H1 (cell line): Measurements from ENCODE around the gene MRPL39. TPM values are rescaled to one million over a fixed set of nuclear protein-coding genes. Genes with fewer than 3 reads are reported as not detected.

Source experiments
- BCL11A ChIP-seq, 2 experiments: IDR thresholded peaks; one replicate each; pipeline ENCODE4 v1.6.1; 2011; ENCODE audit warnings: low read depth in 2 of 2, low read length in 2 of 2, mild to moderate bottlenecking in 2 of 2
- CTBP2 ChIP-seq: IDR thresholded peaks from 2 replicates; pipeline ENCODE4 v1.7.0; 2011; ENCODE audit warnings: borderline replicate concordance, mild to moderate bottlenecking, moderate library complexity, mixed read lengths, low read length; ENCODE audit not compliant: insufficient read depth, insufficient read length
- JUN ChIP-seq: IDR thresholded peaks from 2 replicates; pipeline ENCODE4 v1.6.1; 2011; ENCODE audit warnings: low read depth, mild to moderate bottlenecking, improper control_type of control experiment, low read length
- POLR2A ChIP-seq, 2 experiments: IDR thresholded peaks; 1 replicate in 1 of 2; 2 replicates in 1 of 2; pipeline ENCODE4 v1.6.1; 2011; ENCODE audit warnings: low read depth in 2 of 2, low read length in 2 of 2, mild to moderate bottlenecking in 2 of 2; ENCODE audit errors: control extremely low read depth in 1 of 2
- POU5F1 ChIP-seq: IDR thresholded peaks from 2 replicates; pipeline ENCODE4 v1.6.1; 2011; ENCODE audit warnings: low read depth, mild to moderate bottlenecking, low read length, moderate library complexity
- TAF1 ChIP-seq: IDR thresholded peaks from 2 replicates; pipeline ENCODE4 v1.6.1; 2011; ENCODE audit warnings: mild to moderate bottlenecking, low read depth, low read length
- ZNF274 ChIP-seq: IDR thresholded peaks from 2 replicates; pipeline ENCODE4 v1.7.0; 2012; ENCODE audit warnings: low read length, borderline replicate concordance; ENCODE audit errors: extremely low read depth
- polyA plus RNA-seq, 7 experiments: library from polyadenylated mRNA; depleted of rRNA in 3 of 7; stranded (reverse) in 5 of 7; unstranded in 2 of 7; fragments of >200 nt in 5 of 7; fragments of 200-250 nt in 2 of 7; gene quantifications; 1 replicate in 5 of 7; 2 replicates in 1 of 7; 4 replicates in 1 of 7; pipeline versions ENCODE4 v1.2.1 to v1.2.3, GENCODE V29; 2011 to 2013; ENCODE audit warnings: missing spikeins in 2 of 7, mixed read lengths in 2 of 7
- total RNA-seq: library from RNA; stranded (reverse); fragmentation: NEBNext Ultra II Directional; extraction: Animal tissue kit (Norgen Biotek cat#: 25700); gene quantifications from 2 replicates; pipeline ENCODE4 v1.2.1, GENCODE V29; 2021
- TF ChIP-seq, protein P1 (sequence below): fragments of 300-600 bp; sonication (generic); IDR thresholded peaks from 2 replicates; pipeline ENCODE4 v1.7.1; 2012; ENCODE audit warnings: low read length, moderate library complexity, mild to moderate bottlenecking, inconsistent platforms; ENCODE audit not compliant: insufficient replicate concordance
- TF ChIP-seq, protein P2 (sequence below): IDR thresholded peaks from 2 replicates; pipeline ENCODE4 v1.6.1; 2012; ENCODE audit warnings: inconsistent platforms

MRPL39 gene
- total and polyA plus RNA-seq, 2 of the 8 experiments (the other 6 are each of a cell fraction or from before 2014, with no cell fraction given) = 20.3 to 43.2 TPM

DNA sequence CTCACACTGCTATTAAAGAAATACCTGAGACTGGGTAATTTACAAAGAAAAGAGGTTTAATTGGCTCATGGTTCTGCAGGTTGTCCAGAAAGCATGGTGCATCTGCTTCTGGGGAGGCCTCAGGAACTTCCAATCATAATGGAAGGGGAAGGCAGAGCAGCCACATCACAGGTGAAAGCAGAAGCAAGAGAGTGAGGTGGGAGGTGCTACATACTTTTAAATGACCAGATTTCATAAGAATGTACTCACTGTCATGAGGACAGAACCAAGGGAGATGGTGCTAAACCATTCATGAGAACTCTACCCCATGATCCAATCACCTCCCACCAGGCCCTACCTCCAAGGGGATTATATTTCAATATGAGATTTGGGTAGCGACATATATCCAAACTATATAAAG, 55.7 kb downstream of the MRPL39 start (continued):
- no peak for TF ChIP-seq JUN
- TF ChIP-seq, protein P1, sequence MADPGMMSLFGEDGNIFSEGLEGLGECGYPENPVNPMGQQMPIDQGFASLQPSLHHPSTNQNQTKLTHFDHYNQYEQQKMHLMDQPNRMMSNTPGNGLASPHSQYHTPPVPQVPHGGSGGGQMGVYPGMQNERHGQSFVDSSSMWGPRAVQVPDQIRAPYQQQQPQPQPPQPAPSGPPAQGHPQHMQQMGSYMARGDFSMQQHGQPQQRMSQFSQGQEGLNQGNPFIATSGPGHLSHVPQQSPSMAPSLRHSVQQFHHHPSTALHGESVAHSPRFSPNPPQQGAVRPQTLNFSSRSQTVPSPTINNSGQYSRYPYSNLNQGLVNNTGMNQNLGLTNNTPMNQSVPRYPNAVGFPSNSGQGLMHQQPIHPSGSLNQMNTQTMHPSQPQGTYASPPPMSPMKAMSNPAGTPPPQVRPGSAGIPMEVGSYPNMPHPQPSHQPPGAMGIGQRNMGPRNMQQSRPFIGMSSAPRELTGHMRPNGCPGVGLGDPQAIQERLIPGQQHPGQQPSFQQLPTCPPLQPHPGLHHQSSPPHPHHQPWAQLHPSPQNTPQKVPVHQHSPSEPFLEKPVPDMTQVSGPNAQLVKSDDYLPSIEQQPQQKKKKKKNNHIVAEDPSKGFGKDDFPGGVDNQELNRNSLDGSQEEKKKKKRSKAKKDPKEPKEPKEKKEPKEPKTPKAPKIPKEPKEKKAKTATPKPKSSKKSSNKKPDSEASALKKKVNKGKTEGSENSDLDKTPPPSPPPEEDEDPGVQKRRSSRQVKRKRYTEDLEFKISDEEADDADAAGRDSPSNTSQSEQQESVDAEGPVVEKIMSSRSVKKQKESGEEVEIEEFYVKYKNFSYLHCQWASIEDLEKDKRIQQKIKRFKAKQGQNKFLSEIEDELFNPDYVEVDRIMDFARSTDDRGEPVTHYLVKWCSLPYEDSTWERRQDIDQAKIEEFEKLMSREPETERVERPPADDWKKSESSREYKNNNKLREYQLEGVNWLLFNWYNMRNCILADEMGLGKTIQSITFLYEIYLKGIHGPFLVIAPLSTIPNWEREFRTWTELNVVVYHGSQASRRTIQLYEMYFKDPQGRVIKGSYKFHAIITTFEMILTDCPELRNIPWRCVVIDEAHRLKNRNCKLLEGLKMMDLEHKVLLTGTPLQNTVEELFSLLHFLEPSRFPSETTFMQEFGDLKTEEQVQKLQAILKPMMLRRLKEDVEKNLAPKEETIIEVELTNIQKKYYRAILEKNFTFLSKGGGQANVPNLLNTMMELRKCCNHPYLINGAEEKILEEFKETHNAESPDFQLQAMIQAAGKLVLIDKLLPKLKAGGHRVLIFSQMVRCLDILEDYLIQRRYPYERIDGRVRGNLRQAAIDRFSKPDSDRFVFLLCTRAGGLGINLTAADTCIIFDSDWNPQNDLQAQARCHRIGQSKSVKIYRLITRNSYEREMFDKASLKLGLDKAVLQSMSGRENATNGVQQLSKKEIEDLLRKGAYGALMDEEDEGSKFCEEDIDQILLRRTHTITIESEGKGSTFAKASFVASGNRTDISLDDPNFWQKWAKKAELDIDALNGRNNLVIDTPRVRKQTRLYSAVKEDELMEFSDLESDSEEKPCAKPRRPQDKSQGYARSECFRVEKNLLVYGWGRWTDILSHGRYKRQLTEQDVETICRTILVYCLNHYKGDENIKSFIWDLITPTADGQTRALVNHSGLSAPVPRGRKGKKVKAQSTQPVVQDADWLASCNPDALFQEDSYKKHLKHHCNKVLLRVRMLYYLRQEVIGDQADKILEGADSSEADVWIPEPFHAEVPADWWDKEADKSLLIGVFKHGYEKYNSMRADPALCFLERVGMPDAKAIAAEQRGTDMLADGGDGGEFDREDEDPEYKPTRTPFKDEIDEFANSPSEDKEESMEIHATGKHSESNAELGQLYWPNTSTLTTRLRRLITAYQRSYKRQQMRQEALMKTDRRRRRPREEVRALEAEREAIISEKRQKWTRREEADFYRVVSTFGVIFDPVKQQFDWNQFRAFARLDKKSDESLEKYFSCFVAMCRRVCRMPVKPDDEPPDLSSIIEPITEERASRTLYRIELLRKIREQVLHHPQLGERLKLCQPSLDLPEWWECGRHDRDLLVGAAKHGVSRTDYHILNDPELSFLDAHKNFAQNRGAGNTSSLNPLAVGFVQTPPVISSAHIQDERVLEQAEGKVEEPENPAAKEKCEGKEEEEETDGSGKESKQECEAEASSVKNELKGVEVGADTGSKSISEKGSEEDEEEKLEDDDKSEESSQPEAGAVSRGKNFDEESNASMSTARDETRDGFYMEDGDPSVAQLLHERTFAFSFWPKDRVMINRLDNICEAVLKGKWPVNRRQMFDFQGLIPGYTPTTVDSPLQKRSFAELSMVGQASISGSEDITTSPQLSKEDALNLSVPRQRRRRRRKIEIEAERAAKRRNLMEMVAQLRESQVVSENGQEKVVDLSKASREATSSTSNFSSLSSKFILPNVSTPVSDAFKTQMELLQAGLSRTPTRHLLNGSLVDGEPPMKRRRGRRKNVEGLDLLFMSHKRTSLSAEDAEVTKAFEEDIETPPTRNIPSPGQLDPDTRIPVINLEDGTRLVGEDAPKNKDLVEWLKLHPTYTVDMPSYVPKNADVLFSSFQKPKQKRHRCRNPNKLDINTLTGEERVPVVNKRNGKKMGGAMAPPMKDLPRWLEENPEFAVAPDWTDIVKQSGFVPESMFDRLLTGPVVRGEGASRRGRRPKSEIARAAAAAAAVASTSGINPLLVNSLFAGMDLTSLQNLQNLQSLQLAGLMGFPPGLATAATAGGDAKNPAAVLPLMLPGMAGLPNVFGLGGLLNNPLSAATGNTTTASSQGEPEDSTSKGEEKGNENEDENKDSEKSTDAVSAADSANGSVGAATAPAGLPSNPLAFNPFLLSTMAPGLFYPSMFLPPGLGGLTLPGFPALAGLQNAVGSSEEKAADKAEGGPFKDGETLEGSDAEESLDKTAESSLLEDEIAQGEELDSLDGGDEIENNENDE = no peak
- no peak for TF ChIP-seq ZNF274
- no peak for TF ChIP-seq TAF1
- no peak for TF ChIP-seq BCL11A (IDR thresholded peaks at IDR 0.05; ENCODE audit: low read depth in 2 of 2, low read length in 2 of 2)
- no peak for TF ChIP-seq CTBP2
- TF ChIP-seq, protein P2, sequence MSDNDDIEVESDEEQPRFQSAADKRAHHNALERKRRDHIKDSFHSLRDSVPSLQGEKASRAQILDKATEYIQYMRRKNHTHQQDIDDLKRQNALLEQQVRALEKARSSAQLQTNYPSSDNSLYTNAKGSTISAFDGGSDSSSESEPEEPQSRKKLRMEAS = no peak
- TF ChIP-seq POLR2A (IDR thresholded peaks at IDR 0.05; ENCODE audit: control extremely low read depth in 1 of 2, low read depth in 2 of 2, low read length in 2 of 2) = no peak
- TF ChIP-seq POU5F1 = no peak
